Upper lobe of right lung (tissue), 1 donor: ENCODE results near the gene EFCAB11. TPM values are rescaled to one million over a fixed set of nuclear protein-coding genes. Genes with fewer than 3 reads are reported as not detected.

ENCODE experiments used
- ATAC-seq: fragments of 200-7000 bp; cut with Tn5 transposase; one replicate; pipeline ENCODE4 v1.9.1; 2020; ENCODE audit warnings: mild to moderate bottlenecking, moderate library complexity
- DNase-seq: peaks from one replicate; pipeline ENCODE4 v3.0.0-alpha.2; 2020
- H3K27ac ChIP-seq: fragments of 200-600 bp; one replicate; pipeline ENCODE4 v1.8.0; 2022
- H3K27me3 ChIP-seq: fragments of 200-600 bp; one replicate; pipeline ENCODE4 v1.8.0; 2022; ENCODE audit warnings: mild to moderate bottlenecking
- H3K36me3 ChIP-seq: fragments of 200-600 bp; one replicate; pipeline ENCODE4 v1.8.0; 2022
- H3K4me1 ChIP-seq: fragments of 200-600 bp; one replicate; pipeline ENCODE4 v1.8.0; 2022
- H3K4me3 ChIP-seq: fragments of 200-600 bp; one replicate; pipeline ENCODE4 v1.8.0; 2022; ENCODE audit warnings: mild to moderate bottlenecking
- H3K9me3 ChIP-seq: fragments of 200-600 bp; one replicate; pipeline ENCODE4 v1.8.0; 2022
- intact Hi-C: fragments of 100-400 bp; cut with DNase I; formaldehyde crosslinking; loops from one replicate; pipeline ENCODE4 v1.11.0; 2022
- total RNA-seq: library from RNA; stranded (reverse); fragmentation: NEBNext Ultra II Directional; extraction: Animal tissue kit (Norgen Biotek cat#: 25700); gene quantifications from one replicate; pipeline ENCODE4 v1.2.1, GENCODE V29; 2021
- TF ChIP-seq, protein P1 (sequence below): fragments of 200-600 bp; IDR thresholded peaks from one replicate; pipeline ENCODE4 v1.8.0; 2022; ENCODE audit warnings: antibody characterized with exemption
- donor health status: DM: no; HTN: yes; CAD: no; lungs with severe emphysema.

Gene EFCAB11
- total RNA-seq, 1 donor from 2014 or later = 4.0 TPM

DNA sequence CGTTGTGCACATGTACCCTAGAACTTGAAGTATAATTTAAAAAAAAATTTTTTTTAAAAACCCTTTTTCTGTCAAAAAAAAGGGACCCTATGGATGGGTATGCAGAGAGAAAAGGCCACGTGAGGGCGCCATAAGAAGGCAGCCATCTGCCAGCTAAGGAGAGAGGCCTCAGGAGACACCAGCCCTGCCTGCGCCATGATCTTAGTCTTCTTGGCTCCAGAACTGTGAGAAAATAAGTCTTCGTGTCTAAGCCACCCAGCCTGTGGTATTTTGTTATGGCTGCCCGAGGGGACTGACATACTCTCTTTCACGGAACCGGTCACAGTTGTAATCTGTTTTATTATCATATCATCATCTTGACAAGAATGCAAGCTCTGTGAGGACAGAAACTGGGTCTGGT, 174.8 kb downstream of the EFCAB11 start:
- intact Hi-C loops = no loop called here
- no peak for DNase-seq

DNA sequence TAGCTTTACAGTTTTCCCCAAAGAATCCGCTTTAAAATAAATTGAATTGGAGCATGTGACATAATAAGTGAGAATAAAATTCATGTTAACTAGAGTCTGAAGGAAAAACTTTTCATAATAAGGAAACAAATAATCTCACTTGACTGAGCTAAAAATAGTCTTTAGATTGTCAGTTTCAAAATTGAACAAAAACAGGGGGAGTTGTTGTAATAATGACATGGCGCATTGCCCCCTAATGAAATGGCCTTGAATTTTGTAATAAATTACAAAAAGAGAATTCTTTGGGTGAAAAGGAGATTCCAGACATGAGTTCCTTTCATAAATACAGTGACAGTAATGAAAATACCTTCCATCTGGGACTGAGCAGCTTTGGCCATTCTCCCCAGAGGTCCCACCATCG, 178.6 kb downstream of the EFCAB11 start:
- no peak overlapping the region for H3K27ac ChIP-seq
- H3K9me3 ChIP-seq = no peaks in the 10 kb centered on the region
- TF ChIP-seq, protein P1, sequence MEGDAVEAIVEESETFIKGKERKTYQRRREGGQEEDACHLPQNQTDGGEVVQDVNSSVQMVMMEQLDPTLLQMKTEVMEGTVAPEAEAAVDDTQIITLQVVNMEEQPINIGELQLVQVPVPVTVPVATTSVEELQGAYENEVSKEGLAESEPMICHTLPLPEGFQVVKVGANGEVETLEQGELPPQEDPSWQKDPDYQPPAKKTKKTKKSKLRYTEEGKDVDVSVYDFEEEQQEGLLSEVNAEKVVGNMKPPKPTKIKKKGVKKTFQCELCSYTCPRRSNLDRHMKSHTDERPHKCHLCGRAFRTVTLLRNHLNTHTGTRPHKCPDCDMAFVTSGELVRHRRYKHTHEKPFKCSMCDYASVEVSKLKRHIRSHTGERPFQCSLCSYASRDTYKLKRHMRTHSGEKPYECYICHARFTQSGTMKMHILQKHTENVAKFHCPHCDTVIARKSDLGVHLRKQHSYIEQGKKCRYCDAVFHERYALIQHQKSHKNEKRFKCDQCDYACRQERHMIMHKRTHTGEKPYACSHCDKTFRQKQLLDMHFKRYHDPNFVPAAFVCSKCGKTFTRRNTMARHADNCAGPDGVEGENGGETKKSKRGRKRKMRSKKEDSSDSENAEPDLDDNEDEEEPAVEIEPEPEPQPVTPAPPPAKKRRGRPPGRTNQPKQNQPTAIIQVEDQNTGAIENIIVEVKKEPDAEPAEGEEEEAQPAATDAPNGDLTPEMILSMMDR = no peak
- peaks cover 10% of the 10 kb centered on the region for H3K4me1 ChIP-seq
- DNase-seq (no peak), ATAC-seq (no peak)
- H3K27me3 ChIP-seq = no peaks in the 10 kb centered on the region
- intact Hi-C loops = no loop called here
- no peaks in the 10 kb centered on the region for H3K36me3 ChIP-seq
- H3K4me3 ChIP-seq = no peak overlapping the region

More for the DNA sequence above, 174.8 kb downstream of the EFCAB11 start:
- Histone ChIP-seq H3K27me3 (no peaks in the 10 kb centered on the region), H3K36me3 (no peaks in the 10 kb centered on the region), H3K27ac (no peak overlapping the region), H3K9me3 (no peaks in the 10 kb centered on the region), H3K4me3 (no peak overlapping the region), H3K4me1 (no peaks in the 10 kb centered on the region)
- no peak for ATAC-seq
- TF ChIP-seq, protein P1 = no peak

DNA sequence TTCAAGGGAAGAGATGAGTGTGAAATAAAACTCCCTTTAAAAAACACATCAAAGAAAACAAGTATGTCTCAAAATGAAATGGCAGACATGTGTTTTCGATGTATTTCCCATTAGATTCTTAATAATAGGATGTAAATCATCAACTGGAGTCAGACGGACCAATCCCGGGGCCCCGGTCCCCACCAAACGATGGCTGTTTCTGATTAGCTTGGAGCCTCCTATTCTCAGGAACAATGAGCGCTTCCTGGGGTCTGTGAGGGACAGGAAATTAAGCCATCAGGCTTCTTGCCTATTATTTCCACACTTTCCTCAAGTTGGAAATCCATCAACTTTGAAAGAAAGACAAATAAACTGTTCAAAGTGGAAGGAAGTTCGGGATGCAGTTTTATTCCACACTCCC, 179.4 kb downstream of the EFCAB11 start:
- no peak for DNase-seq
- Histone ChIP-seq H3K27me3 (no peaks in the 10 kb centered on the region), H3K4me1 (peaks cover 10% of the 10 kb centered on the region), H3K27ac (no peak overlapping the region), H3K9me3 (no peaks in the 10 kb centered on the region), H3K36me3 (no peaks in the 10 kb centered on the region), H3K4me3 (no peak overlapping the region)
- TF ChIP-seq, protein P1 = no peak
- intact Hi-C loops = no loop called here
- no peak for ATAC-seq

DNA sequence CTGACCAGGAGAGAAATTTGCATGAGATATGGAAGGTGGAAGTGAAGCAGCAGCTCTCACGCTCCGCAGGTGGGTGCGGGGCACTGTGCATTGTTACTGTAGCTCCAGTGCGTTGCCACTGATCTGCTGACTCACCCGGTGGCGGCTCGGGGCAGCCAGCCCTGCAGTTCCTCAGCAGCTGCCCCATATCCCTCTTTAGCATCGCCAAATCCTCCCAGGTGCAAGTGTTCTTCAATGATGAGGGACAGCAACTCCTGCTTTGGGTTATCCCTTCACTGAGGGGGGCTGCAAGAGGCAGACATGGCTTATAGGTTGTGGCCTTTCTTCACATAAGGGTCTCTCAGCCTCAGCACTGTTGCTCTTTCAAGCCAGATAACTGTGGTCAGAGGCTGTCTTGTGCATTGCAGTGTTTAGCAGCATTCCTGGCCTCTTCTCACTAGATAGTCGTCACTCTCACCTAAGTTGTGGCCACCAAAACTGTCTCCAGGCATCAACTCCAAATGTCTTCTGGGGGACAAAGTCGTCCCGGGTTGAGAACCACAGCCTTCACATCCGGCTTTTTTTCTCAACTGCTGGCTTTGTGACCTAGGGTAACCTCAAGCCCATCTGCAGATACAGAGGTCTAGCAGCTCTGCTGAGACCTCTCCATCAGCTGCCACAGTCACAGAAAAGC, 180.8 kb downstream of the EFCAB11 start:
- peak; percentile 85 for ATAC-seq
- Histone ChIP-seq H3K27ac (no peak overlapping the region), H3K4me3 (no peak overlapping the region), H3K4me1 (peaks cover 10% of the 10 kb centered on the region), H3K36me3 (no peaks in the 10 kb centered on the region), H3K9me3 (no peaks in the 10 kb centered on the region), H3K27me3 (no peaks in the 10 kb centered on the region)
- intact Hi-C loops = no loop called here
- peak; percentile 68 for DNase-seq
- TF ChIP-seq, protein P1 = no peak

DNA sequence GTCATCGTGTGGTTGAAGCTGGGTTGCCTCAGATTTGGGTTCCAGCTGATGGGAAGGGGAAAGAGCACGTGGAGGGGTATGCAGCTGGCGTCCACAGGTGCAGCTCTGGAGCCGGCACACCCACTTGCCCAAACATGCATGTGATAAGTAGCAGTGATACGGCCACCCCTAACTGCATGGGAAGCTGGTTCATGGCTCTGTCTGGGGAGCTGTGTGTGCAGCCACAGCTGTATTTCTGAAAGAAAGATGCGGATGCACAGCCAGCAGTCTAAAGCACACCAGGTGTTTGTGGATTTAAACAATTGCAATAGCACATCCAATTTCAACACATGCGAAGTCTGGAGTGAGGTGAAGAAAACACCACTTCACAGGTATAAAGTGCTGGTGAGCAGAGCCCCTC, 181.4 kb downstream of the EFCAB11 start:
- no peaks in the 10 kb centered on the region for H3K36me3 ChIP-seq
- ATAC-seq = no peak
- TF ChIP-seq, protein P1 = no peak
- no peak overlapping the region for H3K4me3 ChIP-seq
- H3K4me1 ChIP-seq = peaks cover 10% of the 10 kb centered on the region
- no peak overlapping the region for H3K27ac ChIP-seq
- intact Hi-C loops = no loop called here
- DNase-seq = no peak
- H3K27me3 ChIP-seq = no peaks in the 10 kb centered on the region
- H3K9me3 ChIP-seq = no peaks in the 10 kb centered on the region

DNA sequence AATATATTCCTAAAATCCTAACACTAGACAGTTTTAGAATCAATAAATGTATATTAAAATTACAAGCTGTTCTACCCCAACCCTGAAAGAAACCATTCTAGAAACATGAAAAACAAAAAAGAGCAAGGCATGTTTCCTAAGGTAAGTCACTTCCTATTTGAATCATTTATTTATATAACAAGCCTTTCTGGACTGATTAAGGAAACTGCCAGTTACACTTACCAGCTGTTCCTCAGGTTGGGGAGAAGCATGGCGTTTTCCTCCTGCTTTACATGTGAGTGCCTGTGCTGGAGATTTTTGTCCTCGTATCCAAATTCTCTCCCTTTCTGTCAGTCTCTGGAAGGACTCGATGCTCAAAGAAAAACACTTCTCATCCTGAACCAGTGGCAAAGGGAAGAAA, 183.3 kb downstream of the EFCAB11 start:
- H3K4me1 ChIP-seq = peaks cover 10% of the 10 kb centered on the region
- TF ChIP-seq, protein P1 = no peak
- ATAC-seq = no peak
- H3K27ac ChIP-seq = no peak overlapping the region
- no peak for DNase-seq
- H3K4me3 ChIP-seq = no peak overlapping the region
- intact Hi-C loops = no loop called here
- H3K9me3 ChIP-seq = no peaks in the 10 kb centered on the region
- no peaks in the 10 kb centered on the region for H3K36me3 ChIP-seq
- H3K27me3 ChIP-seq = no peaks in the 10 kb centered on the region
